HepG2 (cell line): ENCODE measurements around the gene NT5C3B. TPM values are rescaled to one million over a fixed set of nuclear protein-coding genes. Genes with fewer than 3 reads are reported as not detected.

Source experiments
- ATAC-seq: fragments of 200-7000 bp; cut with Tn5 transposase; 3 replicates; pipeline ENCODE4 v1.9.1; 2020; ENCODE audit warnings: mild to moderate bottlenecking, moderate library complexity
- BruUV-seq: library from RNA; stranded (reverse); fragments of 400-500 nt; replicated peaks from 2 replicates; lab custom pipeline; 2021; lab: Mats Ljungman, UMichigan
- CTCF ChIA-PET: fragments of 300-600 bp; formaldehyde crosslinking; extraction: SDS; loops from one replicate; lab custom pipeline; 2021; ENCODE audit warnings: low total read pairs, inconsistent platforms, low intra/inter-chr PET ratio; lab: Yijun Ruan, JAX
- POLR2A ChIA-PET: fragments of 350-600 bp; sonication (Branson Sonifier 250); formaldehyde crosslinking; loops from one replicate; lab custom pipeline; 2020; ENCODE audit warnings: antibody characterized with exemption, inconsistent platforms; lab: Yijun Ruan, JAX
- DNase-seq: peaks from one replicate; pipeline ENCODE4 v3.0.0-alpha.2; 2015; ENCODE audit warnings: low spot score
- FAIRE-seq: peaks from 3 replicates; lab custom pipeline; 2011; peaks lifted over from hg19 to GRCh38; lab: Jason Lieb, UNC
- H2AFZ ChIP-seq: one replicate; pipeline ENCODE4 v1.6.1; 2011; ENCODE audit warnings: low read length, inconsistent platforms
- H3K27ac ChIP-seq: fragments of 300-600 bp; 3 replicates; pipeline ENCODE4 v1.8.0; 2011; ENCODE audit warnings: mixed run types, mild to moderate bottlenecking, mixed read lengths, low read length, inconsistent platforms; ENCODE audit not compliant: insufficient read depth; ENCODE audit errors: extremely low read length
- H3K27me3 ChIP-seq, 2 experiments: fragments of 200-600 bp in 1 of 2; 2 replicates in 1 of 2; 3 replicates in 1 of 2; pipeline versions ENCODE4 v1.6.0 to v1.8.0; 2011; ENCODE audit warnings: low read length in 2 of 2, mild to moderate bottlenecking in 2 of 2, moderate library complexity in 2 of 2, inconsistent platforms in 1 of 2; ENCODE audit not compliant: insufficient read depth in 2 of 2, control insufficient read depth in 1 of 2
- H3K36me3 ChIP-seq, 2 experiments: fragments of 200-600 bp in 1 of 2; replicated peaks in 1 of 2; 2 replicates in 1 of 2; 3 replicates in 1 of 2; pipeline versions ENCODE4 v1.5.1 to v1.8.0; 2011; ENCODE audit warnings: low read length in 2 of 2, inconsistent platforms in 1 of 2; ENCODE audit not compliant: insufficient read depth in 2 of 2, control insufficient read depth in 1 of 2
- H3K4me1 ChIP-seq: 2 replicates; pipeline ENCODE4 v1.5.1; 2012; ENCODE audit warnings: low read length, inconsistent platforms; ENCODE audit not compliant: insufficient read depth
- H3K4me2 ChIP-seq: 2 replicates; pipeline ENCODE4 v1.6.0; 2011; ENCODE audit warnings: low read depth, low read length, inconsistent platforms
- H3K4me3 ChIP-seq, 3 experiments: fragments of 200-600 bp in 1 of 3; sonication (generic), shearing (Covaris generic) in 1 of 3; replicated peaks in 1 of 3; 2 replicates each; pipeline ENCODE4 v1.5.1; 2011 to 2016; ENCODE audit warnings: low read length in 3 of 3, inconsistent platforms in 2 of 3, low read depth in 2 of 3, mild to moderate bottlenecking in 2 of 3, control low read depth in 1 of 3, mixed read lengths in 1 of 3; ENCODE audit not compliant: insufficient read depth in 1 of 3
- H3K79me2 ChIP-seq: one replicate; pipeline ENCODE4 v1.6.1; 2011; ENCODE audit warnings: low read length, inconsistent platforms; ENCODE audit not compliant: insufficient read depth
- H3K9ac ChIP-seq: 2 replicates; pipeline ENCODE4 v1.6.0; 2011; ENCODE audit warnings: mild to moderate bottlenecking, low read depth, low read length, inconsistent platforms; ENCODE audit not compliant: insufficient read depth
- H3K9me3 ChIP-seq: 2 replicates; pipeline ENCODE4 v1.5.1; 2012; ENCODE audit warnings: mild to moderate bottlenecking, low read length
- H4K20me1 ChIP-seq: 2 replicates; pipeline ENCODE4 v1.6.0; 2011; ENCODE audit warnings: inconsistent platforms, mild to moderate bottlenecking, low read length, moderate library complexity; ENCODE audit not compliant: insufficient read depth
- GABPB1 ChIP-seq: IDR thresholded peaks from 2 replicates; pipeline ENCODE4 v1.6.1; 2016; ENCODE audit warnings: mild to moderate bottlenecking, missing genetic modification reagents, moderate library complexity, missing compliant biosample characterization
- IKZF1 ChIP-seq: fragments of 450-650 bp; IDR thresholded peaks from 2 replicates; pipeline ENCODE4 v1.7.1; 2016
- REXO4 ChIP-seq: sonication (generic); formaldehyde crosslinking; IDR thresholded peaks from 2 replicates; pipeline ENCODE4 v1.8.0; 2022; ENCODE audit warnings: missing genetic modification reagents, mild to moderate bottlenecking, borderline replicate concordance
- TAF1 ChIP-seq: sonication (generic); formaldehyde crosslinking; IDR thresholded peaks from 2 replicates; pipeline ENCODE4 v1.4.0; 2020; ENCODE audit warnings: missing genetic modification reagents
- TCF12 ChIP-seq, 2 experiments: fragments of 450-650 bp in 1 of 2; sonication (generic) in 1 of 2; formaldehyde crosslinking in 1 of 2; IDR thresholded peaks; 2 replicates each; pipeline versions ENCODE4 v1.6.1 to v1.8.0; 2017 to 2022; ENCODE audit warnings: antibody characterized with exemption in 1 of 2, mild to moderate bottlenecking in 1 of 2, missing genetic modification reagents in 1 of 2, moderate library complexity in 1 of 2
- TEAD2 ChIP-seq: sonication (generic); formaldehyde crosslinking; IDR thresholded peaks from 2 replicates; pipeline ENCODE4 v1.9.0; 2021; ENCODE audit warnings: missing genetic modification reagents
- XBP1 ChIP-seq: sonication (generic); formaldehyde crosslinking; IDR thresholded peaks from 2 replicates; pipeline ENCODE4 v1.5.0; 2020; ENCODE audit warnings: missing genetic modification reagents
- ZC3H13 ChIP-seq: sonication (generic); formaldehyde crosslinking; IDR thresholded peaks from 2 replicates; pipeline ENCODE4 v1.8.1; 2023; ENCODE audit warnings: mild to moderate bottlenecking, missing genetic modification reagents, moderate library complexity
- ZFP37 ChIP-seq: sonication (generic); formaldehyde crosslinking; IDR thresholded peaks from 2 replicates; pipeline ENCODE4 v1.4.0; 2020; ENCODE audit warnings: missing genetic modification reagents, borderline replicate concordance
- ZNF263 ChIP-seq: sonication (generic); formaldehyde crosslinking; IDR thresholded peaks from 2 replicates; pipeline ENCODE4 v1.4.0; 2020; ENCODE audit warnings: missing genetic modification reagents
- ZNF431 ChIP-seq: sonication (generic); formaldehyde crosslinking; IDR thresholded peaks from 2 replicates; pipeline ENCODE4 v1.9.0; 2022; ENCODE audit warnings: missing genetic modification reagents, low read depth, mild to moderate bottlenecking, borderline replicate concordance
- ZNF549 ChIP-seq: sonication (generic); formaldehyde crosslinking; IDR thresholded peaks from 2 replicates; pipeline ENCODE4 v1.5.0; 2020; ENCODE audit warnings: missing genetic modification reagents
- ZNF768 ChIP-seq: sonication (generic); formaldehyde crosslinking; IDR thresholded peaks from 2 replicates; pipeline ENCODE4 v1.4.0; 2020; ENCODE audit warnings: missing genetic modification reagents
- ZSCAN12 ChIP-seq: sonication (generic); formaldehyde crosslinking; IDR thresholded peaks from 2 replicates; pipeline ENCODE4 v1.9.0; 2021; ENCODE audit warnings: mild to moderate bottlenecking, missing genetic modification reagents
- WGBS: methylation state at CpG from one replicate; pipeline ENCODE4 v1.1.6; 2017; ENCODE audit warnings: low lambda C conversion rate; 5-methylcytosine and 5-hydroxymethylcytosine counted together
- in situ Hi-C: cut with HindIII; loops from 2 replicates; pipeline ENCODE4 v1.10.0; 2017; ENCODE audit warnings: low pct_unique_long_range_greater_than_20kb; ENCODE audit not compliant: extremely low pct_ligation_motif_present
- intact Hi-C: fragments of 100-400 bp; cut with micrococcal nuclease; formaldehyde crosslinking; loops from one replicate; pipeline ENCODE4 v1.10.0; 2022; ENCODE audit not compliant: unreplicated experiment
- polyA plus RNA-seq, 8 experiments: library from polyadenylated mRNA; depleted of rRNA in 3 of 8; stranded (reverse) in 7 of 8; unstranded in 1 of 8; fragments of >200 nt; fragmentation: Illumina TruSeq in 4 of 8; extraction: Trizol in 4 of 8; gene quantifications; 2 replicates each; pipeline versions ENCODE4 v1.2.1 to v1.2.3, GENCODE V29; 2011 to 2016; ENCODE audit warnings: low read depth in 4 of 8, missing spikeins in 1 of 8, mixed read lengths in 1 of 8; ENCODE audit not compliant: insufficient read depth in 1 of 8
- total RNA-seq, 5 experiments: library from RNA; depleted of rRNA; stranded (reverse); fragments of >200 nt; fragmentation: Illumina TruSeq; extraction: Trizol; gene quantifications; 2 replicates each; pipeline ENCODE4 v1.2.3, GENCODE V29; 2016; ENCODE audit warnings: low read depth in 1 of 5
- TF ChIP-seq, protein P1 (sequence below): sonication (generic); formaldehyde crosslinking; IDR thresholded peaks from 2 replicates; pipeline ENCODE4 v1.4.0; 2020; ENCODE audit warnings: missing genetic modification reagents, borderline replicate concordance
- TF ChIP-seq, protein P2 (sequence below): sonication (generic); formaldehyde crosslinking; IDR thresholded peaks from 2 replicates; pipeline ENCODE4 v1.5.1; 2020; ENCODE audit warnings: missing genetic modification reagents, mild to moderate bottlenecking, borderline replicate concordance
- TF ChIP-seq, protein P3 (sequence below): IDR thresholded peaks from 2 replicates; pipeline ENCODE4 v1.6.1; 2012; ENCODE audit warnings: inconsistent platforms
- TF ChIP-seq, protein P4 (sequence below): sonication (generic); formaldehyde crosslinking; IDR thresholded peaks from 2 replicates; pipeline ENCODE4 v1.8.1; 2022; ENCODE audit warnings: mild to moderate bottlenecking, missing genetic modification reagents

The NT5C3B gene
- total and polyA plus RNA-seq, 2 of the 13 experiments (the other 11 are each of a cell fraction or from before 2014, with no cell fraction given): 104 to 126 TPM

- intact Hi-C loops (no loop called here), in situ Hi-C loops (no loop called here)
- peaks cover 18 to 56% of the 10 kb centered on the region in 2 experiments for H3K36me3 ChIP-seq
- no peaks in the 10 kb centered on the region for H3K79me2 ChIP-seq
- no peak overlapping the region for H3K9ac ChIP-seq
- H3K4me2 ChIP-seq: no peak overlapping the region
- H3K9me3 ChIP-seq: no peaks in the 10 kb centered on the region
- FAIRE-seq: no peak
- ChIA-PET POLR2A (no interaction called here), CTCF (no interaction called here)
- no peak overlapping the region for H3K27ac ChIP-seq
- H3K4me1 ChIP-seq: peaks cover 37% of the 10 kb centered on the region
- H4K20me1 ChIP-seq: peaks cover 5% of the 10 kb centered on the region; the same call in 1 of the 2 replicates
- WGBS: 91% methylated on average over 19 of the region's 19 CpGs
- H2AFZ ChIP-seq: no peak overlapping the region
- no peak overlapping the region for H3K4me3 ChIP-seq
- DNase-seq: no peak
- H3K27me3 ChIP-seq: no peaks in the 10 kb centered on the region
- peak; percentile 19 for ATAC-seq
- TSS peak; percentile 20 for BruUV-seq
- TF ChIP-seq, protein P1, sequence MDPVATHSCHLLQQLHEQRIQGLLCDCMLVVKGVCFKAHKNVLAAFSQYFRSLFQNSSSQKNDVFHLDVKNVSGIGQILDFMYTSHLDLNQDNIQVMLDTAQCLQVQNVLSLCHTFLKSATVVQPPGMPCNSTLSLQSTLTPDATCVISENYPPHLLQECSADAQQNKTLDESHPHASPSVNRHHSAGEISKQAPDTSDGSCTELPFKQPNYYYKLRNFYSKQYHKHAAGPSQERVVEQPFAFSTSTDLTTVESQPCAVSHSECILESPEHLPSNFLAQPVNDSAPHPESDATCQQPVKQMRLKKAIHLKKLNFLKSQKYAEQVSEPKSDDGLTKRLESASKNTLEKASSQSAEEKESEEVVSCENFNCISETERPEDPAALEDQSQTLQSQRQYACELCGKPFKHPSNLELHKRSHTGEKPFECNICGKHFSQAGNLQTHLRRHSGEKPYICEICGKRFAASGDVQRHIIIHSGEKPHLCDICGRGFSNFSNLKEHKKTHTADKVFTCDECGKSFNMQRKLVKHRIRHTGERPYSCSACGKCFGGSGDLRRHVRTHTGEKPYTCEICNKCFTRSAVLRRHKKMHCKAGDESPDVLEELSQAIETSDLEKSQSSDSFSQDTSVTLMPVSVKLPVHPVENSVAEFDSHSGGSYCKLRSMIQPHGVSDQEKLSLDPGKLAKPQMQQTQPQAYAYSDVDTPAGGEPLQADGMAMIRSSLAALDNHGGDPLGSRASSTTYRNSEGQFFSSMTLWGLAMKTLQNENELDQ: no peak
- TF ChIP-seq ZNF768 (CRISPR knock-in tag): peak; percentile 22; the same call in 1 of the 2 replicates
- TF ChIP-seq, protein P2, sequence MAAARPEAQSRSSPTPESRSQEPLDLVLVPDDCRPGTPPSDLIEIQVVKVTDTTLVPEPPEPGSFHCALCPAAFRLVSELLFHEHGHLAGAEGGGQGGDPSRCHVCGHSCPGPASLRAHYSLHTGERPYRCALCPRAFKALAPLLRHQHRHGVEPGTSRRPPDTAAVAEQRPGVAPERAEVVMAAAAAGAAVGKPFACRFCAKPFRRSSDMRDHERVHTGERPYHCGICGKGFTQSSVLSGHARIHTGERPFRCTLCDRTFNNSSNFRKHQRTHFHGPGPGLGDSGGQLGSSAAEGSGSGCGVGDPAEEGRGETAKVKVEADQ: no peak
- no peak for TF ChIP-seq TEAD2
- no peak for TF ChIP-seq REXO4
- no peak for TF ChIP-seq ZC3H13 (CRISPR knock-in tag)
- peak; percentile 26; the same call in 1 of the 2 replicates for TF ChIP-seq GABPB1 (CRISPR knock-in tag)
- no peak for TF ChIP-seq ZNF431
- TF ChIP-seq ZNF549 (CRISPR knock-in tag): no peak
- TF ChIP-seq, protein P3, sequence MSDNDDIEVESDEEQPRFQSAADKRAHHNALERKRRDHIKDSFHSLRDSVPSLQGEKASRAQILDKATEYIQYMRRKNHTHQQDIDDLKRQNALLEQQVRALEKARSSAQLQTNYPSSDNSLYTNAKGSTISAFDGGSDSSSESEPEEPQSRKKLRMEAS: 0 out of 2 replicates have a peak, but pooled peaks have one; percentile 28
- peak; percentile 65 for TF ChIP-seq ZNF263 (CRISPR knock-in tag)
- TF ChIP-seq TAF1 (CRISPR knock-in tag): no peak
- TF ChIP-seq TCF12 (IDR thresholded peaks at IDR 0.05): no peak
- no peak for TF ChIP-seq TCF12 (CRISPR knock-in tag; IDR thresholded peaks at IDR 0.05)
- no peak for TF ChIP-seq XBP1 (CRISPR knock-in tag)
- TF ChIP-seq IKZF1: no peak
- no peak for TF ChIP-seq ZSCAN12 (CRISPR knock-in tag)
- TF ChIP-seq ZFP37: no peak
- TF ChIP-seq, protein P4, sequence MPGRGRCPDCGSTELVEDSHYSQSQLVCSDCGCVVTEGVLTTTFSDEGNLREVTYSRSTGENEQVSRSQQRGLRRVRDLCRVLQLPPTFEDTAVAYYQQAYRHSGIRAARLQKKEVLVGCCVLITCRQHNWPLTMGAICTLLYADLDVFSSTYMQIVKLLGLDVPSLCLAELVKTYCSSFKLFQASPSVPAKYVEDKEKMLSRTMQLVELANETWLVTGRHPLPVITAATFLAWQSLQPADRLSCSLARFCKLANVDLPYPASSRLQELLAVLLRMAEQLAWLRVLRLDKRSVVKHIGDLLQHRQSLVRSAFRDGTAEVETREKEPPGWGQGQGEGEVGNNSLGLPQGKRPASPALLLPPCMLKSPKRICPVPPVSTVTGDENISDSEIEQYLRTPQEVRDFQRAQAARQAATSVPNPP (CRISPR knock-in tag): no peak
These were observed 10.7 kb downstream of the NT5C3B start for GRCh38 chr17:41825175-41825845.
